NCI-H446 treated with DMSO at 0.1 percent for 48 hours (cell line): ENCODE results near the gene CBX5.
A peak's percentile ranks its signal among the peaks of the same experiment; 100 is the strongest.
"Not testable (repeated sequence)": the region's sequence is repeated elsewhere in the genome, so short reads cannot be mapped to it uniquely, and the experiment has no call there.

ENCODE experiments used
- DNase-seq: peaks from one replicate; lab custom pipeline; 2025; lab: John Stamatoyannopoulos, UW

The CBX5 gene

DNA sequence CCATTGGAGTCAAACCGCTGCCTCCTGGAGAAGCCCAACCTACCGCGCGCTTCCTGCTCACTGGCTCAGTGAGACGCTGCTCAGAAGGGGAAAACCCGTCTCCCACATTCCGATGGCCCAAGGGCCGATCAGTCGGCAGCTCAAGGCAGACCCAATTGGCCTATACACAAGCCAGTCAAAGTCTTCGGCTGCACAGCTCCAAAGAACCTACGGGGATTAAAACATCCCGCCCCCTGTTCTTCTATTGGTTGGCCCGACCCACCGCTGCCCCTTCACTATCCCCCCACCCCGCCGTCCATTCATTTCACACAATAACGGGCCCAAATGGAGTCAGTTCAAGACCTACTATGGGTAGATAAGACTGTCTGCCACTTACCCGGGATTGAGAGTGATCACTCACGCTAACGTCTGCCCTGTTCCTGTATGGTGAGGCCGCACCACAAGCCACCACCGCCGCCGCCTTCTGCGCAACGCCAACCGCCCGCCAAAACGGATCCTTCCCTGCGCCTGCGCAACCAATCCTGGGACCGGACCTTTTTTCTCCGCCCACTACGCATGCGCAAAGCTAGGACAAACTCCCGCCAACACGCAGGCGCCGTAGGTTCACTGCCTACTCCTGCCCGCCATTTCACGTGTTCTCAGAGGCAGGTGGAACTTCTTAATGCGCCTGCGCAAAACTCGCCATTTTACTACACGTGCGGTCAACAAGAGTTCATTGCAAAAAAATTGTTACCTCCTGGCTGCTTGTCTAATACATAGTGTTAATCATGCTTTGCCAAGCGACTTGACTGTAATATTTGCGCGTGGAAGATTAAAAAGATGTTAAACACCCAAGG, at the start of gene CBX5:
TSS of gene CBX5 (minus strand) at position 491 of the 836 bp plus-strand sequence. CDS start 22,472 bp downstream, outside the sequence.
- DNase-seq, result peak; percentile 99

DNA sequence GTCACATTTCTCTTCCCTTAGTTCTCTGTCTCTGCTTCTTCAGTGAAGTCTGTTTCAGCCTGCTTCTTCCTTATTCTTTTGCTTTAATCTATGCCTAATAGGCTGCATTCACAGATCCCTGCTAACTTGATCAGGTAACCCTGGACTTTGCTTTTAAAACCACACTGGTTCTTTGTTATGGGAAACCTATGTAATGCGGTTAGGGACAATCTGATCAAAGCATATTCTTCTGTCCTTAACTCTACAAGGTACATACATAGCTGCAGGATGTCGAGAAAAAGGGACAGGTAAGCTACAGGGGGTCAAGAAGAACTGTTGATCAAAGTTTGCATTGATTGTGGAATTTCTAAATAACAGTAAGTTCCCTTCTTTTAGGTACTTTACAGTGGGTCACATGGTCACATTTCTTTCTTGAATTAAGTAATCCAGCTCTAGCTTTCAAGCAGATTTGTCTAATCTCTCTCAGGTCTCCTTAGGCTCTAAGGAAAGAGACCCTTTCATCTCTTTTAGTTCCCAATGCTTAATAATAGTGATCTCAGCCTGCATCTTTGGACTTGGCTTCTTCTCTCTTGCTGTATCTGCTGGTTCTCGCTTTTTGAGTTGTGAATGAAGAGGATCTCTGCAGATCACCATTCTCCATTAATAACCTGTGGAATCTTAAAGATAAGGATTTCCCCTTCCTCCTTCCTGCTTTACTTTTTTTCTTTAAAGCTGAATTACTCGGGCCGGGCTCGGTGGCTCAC, 48.8 kb upstream of the CBX5 start:
- no peak for DNase-seq

DNA sequence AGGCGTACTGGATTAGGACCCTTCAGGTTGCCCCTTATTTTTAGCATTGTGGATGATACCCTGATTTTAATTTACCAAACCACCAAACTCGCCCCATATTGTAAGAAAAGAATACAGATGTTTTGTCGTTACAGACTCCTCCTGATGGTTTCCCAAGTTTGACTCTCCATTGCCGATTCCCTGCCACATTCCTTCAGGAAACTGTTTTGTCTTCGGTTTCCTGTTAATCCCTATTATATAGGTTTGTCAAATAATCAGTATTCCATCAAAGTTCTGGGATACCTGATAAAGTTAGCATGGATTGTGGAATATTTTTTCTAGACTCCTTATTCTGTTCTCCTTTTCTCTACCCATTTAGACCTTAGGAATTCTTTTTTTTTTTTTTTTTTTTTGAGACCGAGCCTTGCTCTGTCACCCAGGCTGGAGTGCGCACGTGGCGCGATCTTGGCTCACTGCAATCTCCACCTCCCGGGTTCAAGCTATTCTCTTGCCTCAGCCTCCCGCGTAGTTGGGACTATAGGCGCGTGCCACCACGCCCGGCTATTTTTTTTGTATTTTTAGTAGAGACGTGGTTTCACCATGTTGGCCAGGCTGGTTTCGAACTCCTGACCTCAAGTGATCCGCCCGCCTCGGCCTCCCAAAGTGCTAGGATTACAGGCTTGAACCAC, 45.7 kb upstream of the CBX5 start:
- DNase-seq, result not testable (repeated sequence)

DNA sequence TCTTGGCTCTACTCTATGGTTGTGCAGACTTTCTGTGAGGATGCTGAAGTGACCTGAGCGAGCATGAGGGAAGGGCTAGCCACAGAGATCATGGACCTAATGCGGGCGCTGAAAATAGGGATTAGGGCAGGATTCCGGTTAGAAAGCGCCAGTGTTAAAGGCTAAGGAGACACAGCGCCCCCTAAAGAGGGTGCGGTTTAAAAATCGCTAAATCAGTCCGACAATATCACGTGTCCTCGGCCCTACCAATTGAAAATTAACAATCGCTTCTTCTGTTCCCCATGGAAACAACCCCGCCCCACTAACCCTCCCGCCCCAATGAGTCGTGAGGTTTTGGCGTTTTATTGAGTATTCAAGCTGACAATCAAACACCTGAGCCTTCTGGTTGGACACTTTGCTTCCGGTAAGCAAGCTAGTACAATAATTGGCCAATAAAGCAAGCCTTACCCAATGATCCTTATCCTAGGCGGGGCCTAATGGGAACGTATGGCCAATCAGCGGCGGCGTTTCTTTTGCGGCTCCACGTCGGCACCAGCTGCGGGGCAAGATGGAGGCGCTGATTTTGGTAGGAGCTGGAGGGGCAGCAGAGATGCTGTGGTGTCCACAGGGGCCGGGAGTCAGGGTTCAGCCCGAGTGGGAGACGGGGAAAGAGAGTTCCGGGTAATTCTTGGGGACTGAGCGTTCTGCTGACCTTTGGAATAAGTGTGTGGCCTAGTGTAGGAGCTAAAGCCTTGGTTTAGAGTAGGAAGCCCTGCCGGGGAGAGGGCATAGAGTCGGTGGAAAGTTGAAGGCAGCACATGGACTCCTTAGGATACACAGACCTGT, 44.9 kb upstream of the CBX5 start, which contains the start of gene COPZ1:
TSS of gene COPZ1 (plus strand) at position 515 of the 825 bp plus-strand sequence. CDS start at position 548, 33 bp downstream.
- peak; percentile 99 for DNase-seq

DNA sequence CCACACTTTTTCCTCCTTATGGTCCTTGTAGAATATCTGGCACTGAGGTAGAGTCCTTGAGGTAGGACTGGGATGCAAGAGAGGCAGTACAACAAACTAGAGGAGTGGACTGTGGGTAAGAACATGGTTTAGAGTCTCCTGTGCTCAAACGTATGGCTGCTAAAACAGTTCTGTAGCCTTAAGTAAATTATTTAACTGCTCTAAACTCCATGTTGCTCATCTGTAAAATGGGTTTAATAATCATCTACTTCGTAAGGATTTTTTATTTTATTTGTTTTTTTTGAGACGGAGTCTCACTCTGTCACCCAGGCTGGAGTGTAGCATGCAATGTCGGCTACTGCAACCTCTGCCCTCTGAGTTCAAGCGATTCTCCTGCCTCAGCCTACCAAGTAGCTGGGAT, 41.4 kb upstream of the CBX5 start:
- no peak for DNase-seq

DNA sequence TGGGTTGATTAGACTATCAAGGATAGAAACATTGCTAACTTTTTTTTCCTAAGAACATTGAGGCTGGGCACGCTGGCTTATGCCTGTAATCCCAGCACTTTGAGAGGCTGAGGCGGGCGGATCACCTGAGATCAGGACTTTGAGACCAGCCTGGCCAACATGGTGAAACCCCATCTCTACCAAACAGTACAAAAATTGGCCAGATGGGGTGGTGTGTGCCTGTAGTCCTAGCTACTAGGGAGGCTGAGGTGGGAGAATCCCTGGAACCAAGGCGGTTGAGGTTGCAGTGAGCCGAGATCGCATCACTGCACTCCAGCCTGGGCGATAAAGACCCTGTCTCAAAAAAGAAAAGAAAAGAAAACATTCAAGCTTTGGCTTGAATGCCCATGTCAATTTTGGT, 32.4 kb upstream of the CBX5 start:
- DNase-seq, result not testable (repeated sequence)

DNA sequence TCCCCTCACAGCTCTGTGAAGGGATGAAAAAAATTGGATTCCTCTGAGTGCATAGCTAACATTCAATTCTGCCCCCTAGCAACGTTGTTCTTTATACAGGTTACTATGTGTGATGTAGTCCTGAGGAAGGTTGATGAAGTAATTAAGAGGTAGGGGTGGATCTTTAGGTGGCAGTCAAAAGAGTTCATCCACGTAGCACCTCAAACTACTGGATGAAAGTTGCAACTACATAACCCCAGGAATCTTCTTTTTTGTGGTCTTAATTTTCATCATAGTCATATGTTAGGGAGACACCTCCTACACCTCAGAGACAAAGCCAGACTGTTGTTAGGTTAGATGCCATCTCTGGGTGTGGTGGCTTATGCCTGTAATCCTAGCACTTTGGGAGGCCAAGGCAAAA, 31.1 kb upstream of the CBX5 start:
- DNase-seq, result no peak

DNA sequence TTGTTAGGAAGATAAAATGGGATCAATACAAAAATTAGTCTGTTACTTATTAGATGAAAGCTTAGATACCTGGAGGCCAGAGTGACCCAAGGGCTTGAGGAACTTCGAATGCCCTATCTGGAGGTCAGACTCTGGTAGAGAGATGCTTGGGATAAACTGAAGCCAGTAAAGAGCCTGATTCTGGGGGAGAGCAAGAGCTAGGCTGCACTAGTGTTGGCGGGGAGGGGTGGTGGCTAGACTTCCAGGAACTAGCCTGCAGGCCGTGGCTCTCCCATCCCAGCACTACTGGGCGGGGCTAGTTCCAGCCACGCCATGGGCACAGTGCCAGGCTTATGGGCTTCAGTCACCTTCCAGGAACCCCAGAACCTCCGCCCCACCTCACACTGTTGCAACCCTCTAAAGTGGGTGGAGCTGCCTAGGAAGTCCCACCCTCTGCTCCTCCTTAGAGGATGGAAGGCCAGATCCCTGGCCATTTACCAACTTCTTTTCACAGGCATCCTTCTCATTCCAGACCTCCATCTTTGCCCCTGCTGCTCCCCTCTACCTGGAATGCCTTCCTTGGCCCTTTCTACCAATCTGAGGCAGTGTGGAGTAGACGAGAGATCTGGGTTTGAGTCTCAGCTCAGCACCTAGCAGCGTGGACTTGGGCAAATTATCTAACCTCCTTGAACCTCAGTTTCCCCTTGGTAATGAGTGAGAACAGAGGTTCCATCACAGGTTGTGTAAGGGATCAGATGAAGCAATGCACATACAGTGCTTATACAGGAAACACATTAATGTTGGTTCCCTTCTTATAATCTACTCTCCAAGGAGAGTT, 27.2 kb upstream of the CBX5 start:
- no peak for DNase-seq

DNA sequence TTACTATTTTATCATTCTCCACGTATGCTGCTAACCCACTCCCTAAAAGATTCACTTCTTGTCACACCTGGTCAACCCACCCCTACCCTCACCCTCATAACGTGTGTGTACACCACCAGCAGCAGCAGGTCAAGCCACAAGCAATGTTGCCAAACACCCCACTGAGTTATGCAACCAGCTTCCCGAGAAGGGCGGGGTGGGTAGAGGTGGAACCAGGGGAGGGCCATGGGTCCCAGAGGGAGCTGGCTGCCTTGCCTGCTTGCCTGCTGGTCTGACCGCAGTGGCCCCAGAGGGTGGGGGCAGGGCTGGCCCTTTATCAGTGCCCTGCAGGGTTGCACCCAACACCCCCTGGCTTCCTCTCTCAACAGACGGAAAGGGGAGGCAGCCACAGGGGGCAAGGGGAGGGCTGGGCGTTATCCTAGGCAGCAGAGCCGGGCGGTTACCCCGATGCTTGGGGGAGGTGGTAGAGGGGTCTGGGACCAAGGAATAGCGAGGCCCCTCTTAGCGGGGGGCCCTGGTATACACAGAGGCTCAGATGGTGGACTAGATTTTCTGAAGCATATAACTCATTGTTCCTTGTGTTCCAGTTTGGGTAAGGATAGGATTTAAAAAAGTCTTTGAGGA, 24.4 kb upstream of the CBX5 start:
- DNase-seq, result no peak

DNA sequence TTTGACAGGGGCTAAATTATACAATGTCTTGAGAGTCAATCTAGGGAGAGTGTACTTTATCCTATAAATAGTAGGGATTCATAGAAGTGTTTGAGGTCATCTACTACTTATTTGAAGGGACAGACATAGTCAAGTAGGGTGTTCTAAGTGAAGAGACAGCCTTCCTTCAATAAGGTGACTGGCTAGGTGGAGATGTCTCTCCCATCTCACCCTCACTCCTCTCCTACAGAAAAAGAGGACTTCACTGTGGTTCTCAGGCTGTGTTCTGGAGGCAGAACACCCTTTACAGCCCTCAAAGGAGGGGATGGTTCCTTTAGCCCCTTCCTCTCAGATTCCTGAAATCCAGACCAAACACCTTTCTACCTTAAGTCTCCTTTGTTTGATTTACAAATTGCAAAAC, 23.7 kb upstream of the CBX5 start:
- no peak for DNase-seq

DNA sequence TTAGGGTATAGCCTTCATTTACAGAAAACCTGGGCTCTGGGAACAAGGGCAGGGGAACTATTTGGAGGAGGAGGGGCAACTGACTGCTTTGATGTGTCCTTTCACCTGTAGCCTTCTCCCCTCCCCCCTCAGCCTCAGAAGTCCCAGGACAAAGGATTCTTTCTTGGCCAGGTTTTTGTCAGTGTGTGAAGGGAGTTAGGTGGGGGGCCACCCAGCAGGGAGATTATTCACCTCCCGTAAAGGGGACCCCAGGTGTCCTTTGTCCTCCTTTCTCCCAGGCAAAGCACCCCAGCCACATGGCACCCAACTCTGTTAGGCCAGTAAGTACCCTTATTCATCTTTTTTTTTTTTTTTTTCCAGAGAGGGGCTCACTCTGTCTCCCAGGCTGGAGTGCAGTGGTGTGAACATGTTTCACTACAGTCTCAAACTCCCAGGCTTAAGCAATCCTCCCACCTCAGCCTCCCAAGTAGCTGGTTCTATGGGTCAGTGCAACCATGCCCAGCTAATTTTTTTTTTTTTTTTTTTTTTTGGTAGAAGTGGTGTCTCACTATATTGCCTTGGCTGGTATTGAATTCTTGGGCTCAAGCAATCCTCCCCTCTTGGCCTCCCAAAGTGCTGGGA, 21.6 kb upstream of the CBX5 start:
- no peak for DNase-seq

DNA sequence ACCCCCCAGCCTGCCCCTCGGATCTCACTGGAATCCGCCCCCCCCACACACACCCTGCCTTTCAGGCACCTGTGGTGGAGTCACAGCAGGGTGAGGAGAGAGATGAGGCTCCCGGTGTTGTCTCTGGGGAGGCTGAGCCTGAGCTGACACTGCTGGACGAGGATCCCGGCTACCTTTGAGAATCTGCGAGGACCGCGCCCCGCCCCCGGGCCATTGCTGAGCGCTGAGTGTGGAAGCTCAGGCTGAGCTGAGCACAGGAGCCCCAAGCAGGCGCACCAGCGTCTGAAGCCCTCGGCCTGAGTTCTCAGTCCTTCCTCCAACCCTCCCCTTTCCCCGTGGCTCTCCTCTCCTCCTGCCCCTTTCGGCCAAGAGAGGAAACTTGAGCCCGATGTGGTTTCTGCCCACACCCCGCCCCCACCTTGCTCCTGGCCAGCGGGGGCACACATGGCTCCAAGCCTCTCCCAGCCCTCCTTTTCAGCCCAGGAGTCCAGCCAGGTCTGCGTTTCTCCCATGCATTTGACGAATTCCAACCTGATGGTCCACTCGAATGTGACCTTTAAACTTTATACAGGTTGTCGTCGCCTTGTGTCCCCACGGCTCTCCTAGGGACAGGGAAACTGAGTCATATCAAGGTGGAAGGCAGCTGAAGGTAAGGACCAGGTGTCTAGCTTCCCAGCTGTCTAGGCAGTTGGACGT, 21.0 kb upstream of the CBX5 start, which contains the start of gene NFE2:
TSS of gene NFE2 (minus strand) at position 284 of the 696 bp plus-strand sequence. CDS start 5,767 bp downstream, outside the sequence.
- no peak for DNase-seq

DNA sequence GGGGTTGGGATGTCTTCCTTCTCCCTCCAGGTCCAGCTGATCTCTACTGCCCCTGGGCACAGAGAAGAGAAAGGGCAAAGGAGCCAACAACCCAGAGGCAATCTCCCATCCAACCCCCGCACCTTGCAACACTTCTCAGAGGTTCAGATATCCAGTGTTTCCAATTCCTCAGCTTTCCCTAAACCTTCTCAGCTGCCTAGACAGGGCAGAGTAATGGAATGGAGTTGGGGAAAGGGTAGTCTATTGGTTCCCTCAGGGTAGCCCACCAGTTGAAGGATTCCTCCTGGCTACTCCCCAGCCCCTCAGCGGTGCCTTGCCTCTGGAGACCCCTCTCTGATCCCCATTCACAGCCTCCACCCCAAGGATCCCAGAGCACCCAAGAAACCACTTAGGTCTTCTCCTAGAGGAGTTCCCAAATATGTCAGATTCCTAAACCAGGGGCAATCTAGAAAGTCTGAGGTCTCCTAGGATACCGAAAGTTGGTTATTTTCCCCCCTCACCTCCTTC, 20.4 kb upstream of the CBX5 start:
- DNase-seq, result no peak

DNA sequence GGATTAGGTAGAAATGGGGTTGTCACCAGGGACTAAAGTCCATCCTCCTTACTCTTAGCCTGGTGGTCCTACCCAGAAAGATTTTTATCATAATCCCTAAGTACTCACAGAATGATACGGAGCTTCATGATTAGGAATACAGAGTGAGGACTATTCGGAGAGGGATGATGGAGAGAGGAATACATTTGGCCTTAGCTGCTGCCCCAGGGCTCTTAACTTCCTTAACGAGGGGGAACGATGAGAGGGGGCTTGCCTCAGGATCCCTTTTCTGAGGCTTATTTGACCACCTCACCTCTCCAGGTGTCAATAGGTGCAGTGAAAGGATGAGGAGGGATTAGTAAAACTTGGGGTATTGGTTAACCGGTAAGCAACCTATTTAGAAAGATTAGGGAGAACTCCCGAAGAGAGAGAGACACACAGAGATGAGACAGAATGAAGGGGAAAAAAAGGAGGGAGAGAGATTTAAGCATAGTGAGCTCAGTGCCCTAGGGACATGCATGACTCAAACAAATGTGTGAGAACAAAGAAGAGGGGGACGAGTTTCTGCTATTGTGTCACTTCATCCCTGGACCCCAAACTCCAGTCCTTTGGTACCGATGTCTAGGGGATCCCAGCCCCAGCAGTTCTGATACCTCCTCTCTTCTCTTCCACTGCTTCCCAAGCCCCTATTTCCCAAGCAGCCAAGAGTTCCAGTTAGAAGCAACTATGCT, 19.7 kb upstream of the CBX5 start:
- DNase-seq, result no peak

DNA sequence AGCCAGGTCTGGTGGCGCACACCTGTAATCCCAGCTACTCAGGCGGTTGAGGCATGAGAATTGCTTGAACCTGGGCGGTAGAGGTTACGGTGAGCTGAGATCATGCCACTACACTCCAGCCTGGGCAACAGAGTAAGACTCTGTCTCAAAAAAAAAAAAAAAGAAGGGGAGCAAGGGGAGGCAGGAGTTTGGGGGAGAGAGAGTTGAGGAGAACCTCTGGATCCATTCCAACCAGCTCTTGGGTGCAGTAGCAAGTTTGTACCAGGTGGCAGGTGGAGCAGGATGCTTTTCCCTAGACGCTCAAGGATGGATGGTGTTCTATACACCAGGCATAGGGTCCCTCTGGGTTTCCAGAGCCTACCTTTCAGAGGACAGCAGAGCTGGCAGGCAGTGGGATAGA, 19.0 kb upstream of the CBX5 start:
- no peak for DNase-seq

DNA sequence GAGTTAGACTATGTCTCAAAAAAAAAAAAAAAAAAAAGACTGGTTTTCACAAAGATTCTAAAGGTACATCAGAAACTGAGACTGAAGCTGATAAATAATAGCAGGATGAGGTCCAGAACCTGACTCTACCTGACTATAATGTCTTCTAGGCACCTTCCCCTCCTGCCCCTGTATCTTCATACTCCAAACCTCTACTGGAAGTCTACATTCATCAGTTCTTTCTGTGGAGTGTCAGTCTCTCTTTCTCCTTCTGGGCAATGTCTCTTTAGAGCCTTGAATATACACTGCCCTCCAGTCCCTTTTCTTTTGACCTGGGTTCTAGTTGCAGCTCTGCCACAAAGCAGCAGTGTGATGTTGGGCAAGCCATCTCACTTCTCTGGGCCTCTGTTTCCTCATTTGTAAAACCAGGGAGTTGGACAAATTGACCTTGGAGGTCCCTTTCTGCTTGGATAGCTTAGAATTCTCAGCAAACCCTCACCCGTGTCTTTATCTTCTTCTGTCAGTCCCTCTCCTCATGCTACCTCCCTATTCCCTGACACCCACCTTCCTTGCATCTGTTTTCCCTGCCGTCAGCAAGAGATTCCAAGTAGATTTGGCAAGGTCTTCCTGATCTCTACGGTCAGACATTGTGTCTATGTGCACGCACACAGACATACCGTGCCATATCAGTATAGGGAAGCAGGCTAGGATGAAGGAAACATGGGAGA, 16.6 kb upstream of the CBX5 start:
- DNase-seq, result no peak

DNA sequence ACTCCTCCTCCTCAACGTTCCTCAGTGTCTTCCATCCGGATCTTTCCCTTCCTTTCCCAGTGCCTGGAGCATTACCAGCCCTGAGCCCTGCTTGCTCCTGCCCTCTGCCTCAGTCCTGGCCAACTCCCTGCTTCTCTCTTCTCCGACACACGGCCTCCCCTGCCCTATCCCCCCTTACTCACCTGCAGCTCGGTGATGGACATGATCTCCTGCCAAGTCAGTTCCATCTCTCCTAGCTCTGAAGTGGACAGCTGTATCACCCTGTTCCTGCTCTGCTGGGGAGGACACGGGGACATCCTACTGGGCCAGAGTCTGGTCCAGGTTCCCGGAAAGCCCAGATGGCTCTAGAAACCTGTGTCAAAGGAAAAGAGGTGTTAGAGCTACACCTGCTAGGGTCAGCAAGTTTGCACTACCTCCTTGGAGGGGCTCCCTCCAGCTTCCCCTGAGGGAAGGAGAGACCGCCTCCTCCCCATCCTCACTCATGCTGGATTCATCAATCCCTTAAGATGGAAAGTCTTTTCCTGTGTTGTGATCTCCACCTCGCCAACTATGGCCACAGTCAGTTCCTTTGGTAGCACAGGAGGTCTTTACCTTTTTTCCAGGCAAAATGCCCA, 15.1 kb upstream of the CBX5 start:
- no peak for DNase-seq
